ENCODE results near the gene DOCK4.

Gene DOCK4

GRCh38 chr7:112188257-112188656, 17.9 kb downstream of the DOCK4 start:
- peaks cover 5% of the 10 kb centered on the region for H3K27me3 Mint-ChIP-seq
- H3K27ac Mint-ChIP-seq, result no peak overlapping the region
- no peaks in the 10 kb centered on the region for H3K9me3 Mint-ChIP-seq (ENCODE audit: low read depth)
- no peaks in the 10 kb centered on the region for H3K36me3 Mint-ChIP-seq
- no peak overlapping the region for H3K4me3 Mint-ChIP-seq
- peaks cover 4% of the 10 kb centered on the region for H3K4me1 Mint-ChIP-seq (ENCODE audit: low read depth)

- Mint-ChIP-seq H3K27me3 (peaks cover 5% of the 10 kb centered on the region), H3K4me3 (no peak overlapping the region), H3K9me3 (ENCODE audit: low read depth) (no peaks in the 10 kb centered on the region), H3K27ac (no peak overlapping the region), H3K4me1 (ENCODE audit: low read depth) (no peaks in the 10 kb centered on the region), H3K36me3 (no peaks in the 10 kb centered on the region)
These were observed 19.9 kb downstream of the DOCK4 start for GRCh38 chr7:112186300-112186699.

- H3K36me3 Mint-ChIP-seq, result no peaks in the 10 kb centered on the region
- H3K27me3 Mint-ChIP-seq, result peaks cover 5% of the 10 kb centered on the region
- H3K4me1 Mint-ChIP-seq (ENCODE audit: low read depth), result no peaks in the 10 kb centered on the region
- H3K27ac Mint-ChIP-seq, result no peak overlapping the region
- H3K9me3 Mint-ChIP-seq (ENCODE audit: low read depth), result no peaks in the 10 kb centered on the region
- no peak overlapping the region for H3K4me3 Mint-ChIP-seq
These were observed 21.0 kb downstream of the DOCK4 start for GRCh38 chr7:112185005-112185834.

GRCh38 chr7:112184455-112184854, 21.7 kb downstream of the DOCK4 start:
- no peaks in the 10 kb centered on the region for H3K9me3 Mint-ChIP-seq (ENCODE audit: low read depth)
- peaks cover 1% of the 10 kb centered on the region for H3K27me3 Mint-ChIP-seq
- no peaks in the 10 kb centered on the region for H3K4me1 Mint-ChIP-seq (ENCODE audit: low read depth)
- no peak overlapping the region for H3K27ac Mint-ChIP-seq
- H3K36me3 Mint-ChIP-seq, result no peaks in the 10 kb centered on the region
- H3K4me3 Mint-ChIP-seq, result no peak overlapping the region

GRCh38 chr7:112183266-112183665, 22.9 kb downstream of the DOCK4 start:
- H3K4me3 Mint-ChIP-seq, result no peak overlapping the region
- no peaks in the 10 kb centered on the region for H3K4me1 Mint-ChIP-seq (ENCODE audit: low read depth)
- no peaks in the 10 kb centered on the region for H3K9me3 Mint-ChIP-seq (ENCODE audit: low read depth)
- no peak overlapping the region for H3K27ac Mint-ChIP-seq
- H3K36me3 Mint-ChIP-seq, result no peaks in the 10 kb centered on the region
- H3K27me3 Mint-ChIP-seq, result peaks cover 3% of the 10 kb centered on the region

GRCh38 chr7:112182749-112183148, 23.4 kb downstream of the DOCK4 start:
- Mint-ChIP-seq H3K27ac (no peak overlapping the region), H3K9me3 (ENCODE audit: low read depth) (no peaks in the 10 kb centered on the region), H3K27me3 (peaks cover 5% of the 10 kb centered on the region), H3K4me1 (ENCODE audit: low read depth) (no peaks in the 10 kb centered on the region), H3K36me3 (no peaks in the 10 kb centered on the region), H3K4me3 (no peak overlapping the region)

- no peaks in the 10 kb centered on the region for H3K36me3 Mint-ChIP-seq
- no peak overlapping the region for H3K27ac Mint-ChIP-seq
- no peaks in the 10 kb centered on the region for H3K4me1 Mint-ChIP-seq (ENCODE audit: low read depth)
- H3K4me3 Mint-ChIP-seq, result no peak overlapping the region
- peaks cover 8% of the 10 kb centered on the region for H3K27me3 Mint-ChIP-seq
- H3K9me3 Mint-ChIP-seq (ENCODE audit: low read depth), result no peaks in the 10 kb centered on the region
These were observed 26.0 kb downstream of the DOCK4 start for GRCh38 chr7:112180223-112180622.

GRCh38 chr7:112176693-112177415, 29.3 kb downstream of the DOCK4 start:
- no peaks in the 10 kb centered on the region for H3K36me3 Mint-ChIP-seq
- no peak overlapping the region for H3K27ac Mint-ChIP-seq
- H3K9me3 Mint-ChIP-seq (ENCODE audit: low read depth), result no peaks in the 10 kb centered on the region
- no peaks in the 10 kb centered on the region for H3K4me1 Mint-ChIP-seq (ENCODE audit: low read depth)
- H3K4me3 Mint-ChIP-seq, result no peak overlapping the region
- peaks cover 13% of the 10 kb centered on the region for H3K27me3 Mint-ChIP-seq

- no peak overlapping the region for H3K27ac Mint-ChIP-seq
- no peaks in the 10 kb centered on the region for H3K36me3 Mint-ChIP-seq
- H3K4me1 Mint-ChIP-seq (ENCODE audit: low read depth), result no peaks in the 10 kb centered on the region
- no peak overlapping the region for H3K4me3 Mint-ChIP-seq
- peaks cover 13% of the 10 kb centered on the region for H3K27me3 Mint-ChIP-seq
- no peaks in the 10 kb centered on the region for H3K9me3 Mint-ChIP-seq (ENCODE audit: low read depth)
These were observed 30.0 kb downstream of the DOCK4 start for GRCh38 chr7:112176241-112176640.

GRCh38 chr7:112174192-112174591, 32.0 kb downstream of the DOCK4 start:
- H3K27ac Mint-ChIP-seq, result no peak overlapping the region
- no peak overlapping the region for H3K4me3 Mint-ChIP-seq
- no peaks in the 10 kb centered on the region for H3K36me3 Mint-ChIP-seq
- peaks cover 15% of the 10 kb centered on the region for H3K27me3 Mint-ChIP-seq
- no peaks in the 10 kb centered on the region for H3K4me1 Mint-ChIP-seq (ENCODE audit: low read depth)
- H3K9me3 Mint-ChIP-seq (ENCODE audit: low read depth), result no peaks in the 10 kb centered on the region

- no peaks in the 10 kb centered on the region for H3K9me3 Mint-ChIP-seq (ENCODE audit: low read depth)
- no peaks in the 10 kb centered on the region for H3K36me3 Mint-ChIP-seq
- no peak overlapping the region for H3K4me3 Mint-ChIP-seq
- no peaks in the 10 kb centered on the region for H3K4me1 Mint-ChIP-seq (ENCODE audit: low read depth)
- H3K27me3 Mint-ChIP-seq, result peaks cover 15% of the 10 kb centered on the region
- no peak overlapping the region for H3K27ac Mint-ChIP-seq
These were observed 32.7 kb downstream of the DOCK4 start for GRCh38 chr7:112173568-112173905.

GRCh38 chr7:112172870-112173567, 33.2 kb downstream of the DOCK4 start:
- H3K4me3 Mint-ChIP-seq, result no peak overlapping the region
- peaks cover 11% of the 10 kb centered on the region for H3K27me3 Mint-ChIP-seq
- no peaks in the 10 kb centered on the region for H3K4me1 Mint-ChIP-seq (ENCODE audit: low read depth)

GRCh38 chr7:112171673-112172072, 34.5 kb downstream of the DOCK4 start:
- Mint-ChIP-seq H3K36me3 (no peaks in the 10 kb centered on the region), H3K27ac (no peak overlapping the region), H3K27me3 (peaks cover 11% of the 10 kb centered on the region)

More at GRCh38 chr7:112172870-112173567, 33.2 kb downstream of the DOCK4 start:
- no peaks in the 10 kb centered on the region for H3K36me3 Mint-ChIP-seq
- no peaks in the 10 kb centered on the region for H3K9me3 Mint-ChIP-seq (ENCODE audit: low read depth)
- H3K27ac Mint-ChIP-seq, result no peak overlapping the region

GRCh38 chr7:112168915-112169314, 37.3 kb downstream of the DOCK4 start:
- Mint-ChIP-seq H3K36me3 (no peaks in the 10 kb centered on the region), H3K4me3 (no peak overlapping the region), H3K4me1 (ENCODE audit: low read depth) (no peaks in the 10 kb centered on the region), H3K27ac (no peak overlapping the region), H3K9me3 (ENCODE audit: low read depth) (no peaks in the 10 kb centered on the region), H3K27me3 (peaks cover 2% of the 10 kb centered on the region)

More at GRCh38 chr7:112171673-112172072, 34.5 kb downstream of the DOCK4 start:
- H3K4me3 Mint-ChIP-seq, result no peak overlapping the region
- no peaks in the 10 kb centered on the region for H3K4me1 Mint-ChIP-seq (ENCODE audit: low read depth)
- H3K9me3 Mint-ChIP-seq (ENCODE audit: low read depth), result no peaks in the 10 kb centered on the region

- H3K27ac Mint-ChIP-seq, result no peak overlapping the region
These were observed 39.1 kb downstream of the DOCK4 start for GRCh38 chr7:112167147-112167546.

More at GRCh38 chr7:112167147-112167546, 39.1 kb downstream of the DOCK4 start:
- Mint-ChIP-seq H3K4me3 (no peak overlapping the region), H3K27me3 (peaks cover 2% of the 10 kb centered on the region), H3K9me3 (ENCODE audit: low read depth) (no peaks in the 10 kb centered on the region), H3K36me3 (no peaks in the 10 kb centered on the region), H3K4me1 (ENCODE audit: low read depth) (no peaks in the 10 kb centered on the region)
